Adrenal gland (tissue), 5 donors: Measurements from ENCODE around the gene ZNF467.

Experiments used
- POLR2A ChIP-seq, 2 donors: fragments of 450-650 bp; IDR thresholded peaks; one replicate each; pipeline ENCODE4 v1.6.1; 2017; ENCODE audit warnings: antibody characterized with exemption in 2 of 2, mild to moderate bottlenecking in 2 of 2, moderate library complexity in 1 of 2
- TF ChIP-seq, protein P1 (sequence below), 6 experiments: fragments of 450-650 bp in 4 of 6; fragments of 200-600 bp in 2 of 6; sonication (generic) in 1 of 6; IDR thresholded peaks; 1 replicate in 5 of 6; 2 replicates in 1 of 6; pipeline versions ENCODE4 v1.5.1 to v1.8.0; 2016 to 2021; ENCODE audit warnings: antibody characterized with exemption in 6 of 6, mild to moderate bottlenecking in 2 of 6, moderate library complexity in 1 of 6
- donor health status: DM: no; HTN: no; CAD: no.

GRCh38 chr7:149815121-149815520, 41.7 kb upstream of the ZNF467 start:
- TF ChIP-seq, protein P1, sequence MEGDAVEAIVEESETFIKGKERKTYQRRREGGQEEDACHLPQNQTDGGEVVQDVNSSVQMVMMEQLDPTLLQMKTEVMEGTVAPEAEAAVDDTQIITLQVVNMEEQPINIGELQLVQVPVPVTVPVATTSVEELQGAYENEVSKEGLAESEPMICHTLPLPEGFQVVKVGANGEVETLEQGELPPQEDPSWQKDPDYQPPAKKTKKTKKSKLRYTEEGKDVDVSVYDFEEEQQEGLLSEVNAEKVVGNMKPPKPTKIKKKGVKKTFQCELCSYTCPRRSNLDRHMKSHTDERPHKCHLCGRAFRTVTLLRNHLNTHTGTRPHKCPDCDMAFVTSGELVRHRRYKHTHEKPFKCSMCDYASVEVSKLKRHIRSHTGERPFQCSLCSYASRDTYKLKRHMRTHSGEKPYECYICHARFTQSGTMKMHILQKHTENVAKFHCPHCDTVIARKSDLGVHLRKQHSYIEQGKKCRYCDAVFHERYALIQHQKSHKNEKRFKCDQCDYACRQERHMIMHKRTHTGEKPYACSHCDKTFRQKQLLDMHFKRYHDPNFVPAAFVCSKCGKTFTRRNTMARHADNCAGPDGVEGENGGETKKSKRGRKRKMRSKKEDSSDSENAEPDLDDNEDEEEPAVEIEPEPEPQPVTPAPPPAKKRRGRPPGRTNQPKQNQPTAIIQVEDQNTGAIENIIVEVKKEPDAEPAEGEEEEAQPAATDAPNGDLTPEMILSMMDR (IDR thresholded peaks at IDR 0.05): no peak
- TF ChIP-seq POLR2A (IDR thresholded peaks at IDR 0.05): no peak
